Stomach (tissue), 9 donors: ENCODE data around the gene CCL17. TPM values are rescaled to one million over a fixed set of nuclear protein-coding genes. Genes with fewer than 3 reads are reported as not detected.

Experiments used
- DNase-seq, 2 donors: peaks; one replicate each; pipeline versions ENCODE4 v3.0.0 to v3.0.0-alpha.2; 2013 to 2019
- H3K27ac ChIP-seq, 5 donors: fragments of 200-600 bp in 4 of 5; sonication (generic) in 4 of 5; one replicate each; pipeline ENCODE4 v1.5.1; 2013 to 2019; ENCODE audit warnings: mild to moderate bottlenecking in 1 of 5, moderate library complexity in 1 of 5
- H3K27me3 ChIP-seq, 3 donors: fragments of 200-600 bp; sonication (generic); one replicate each; pipeline ENCODE4 v1.5.1; 2017 to 2019; ENCODE audit warnings: mixed run types in 1 of 3
- H3K36me3 ChIP-seq, 4 donors: fragments of 200-600 bp; sonication (generic); 1 replicate in 3 of 4; 2 replicates in 1 of 4; pipeline ENCODE4 v1.5.1; 2016 to 2019
- H3K4me1 ChIP-seq, 4 donors: fragments of 200-600 bp; sonication (generic); one replicate each; pipeline ENCODE4 v1.5.1; 2016 to 2019
- H3K4me3 ChIP-seq, 4 donors: fragments of 200-600 bp; sonication (generic) in 3 of 4; one replicate each; pipeline ENCODE4 v1.5.1; 2016 to 2019; ENCODE audit warnings: mild to moderate bottlenecking in 1 of 4
- H3K9me3 ChIP-seq, 4 donors: fragments of 200-600 bp; sonication (generic); one replicate each; pipeline ENCODE4 v1.5.1; 2016 to 2019
- EP300 ChIP-seq: sonication (generic); formaldehyde crosslinking; IDR thresholded peaks from one replicate; pipeline ENCODE4 v1.6.1; 2017; ENCODE audit warnings: antibody characterized with exemption
- POLR2A ChIP-seq, 4 donors: fragments of 450-650 bp; IDR thresholded peaks; one replicate each; pipeline ENCODE4 v1.6.1; 2016; ENCODE audit warnings: antibody characterized with exemption in 4 of 4, control low read depth in 2 of 4, mild to moderate bottlenecking in 1 of 4, moderate library complexity in 1 of 4
- POLR2AphosphoS5 ChIP-seq, 3 donors: sonication (generic); formaldehyde crosslinking; IDR thresholded peaks; one replicate each; pipeline ENCODE4 v1.6.1; 2016; ENCODE audit warnings: antibody characterized with exemption in 3 of 3
- WGBS, 5 donors: extraction: QIAGEN DNeasy Blood & Tissue Kit in 3 of 5; methylation state at CpG; one replicate each; pipeline versions ENCODE4 v1.1.5 to v1.1.7; 2013 to 2018; 5-methylcytosine and 5-hydroxymethylcytosine counted together
- intact Hi-C: fragments of 100-400 bp; cut with DNase I; formaldehyde crosslinking; loops from one replicate; pipeline ENCODE4 v1.15.1; 2023; ENCODE audit warnings: low total_unique reads
- polyA plus RNA-seq, 3 donors: library from polyadenylated mRNA; stranded (reverse); fragments of 200-250 nt; gene quantifications; one replicate each; pipeline ENCODE4 v1.2.3, GENCODE V29; 2013
- total RNA-seq, 5 donors: library from RNA; depleted of rRNA; stranded (reverse); fragments of >200 nt; gene quantifications; one replicate each; pipeline versions ENCODE4 v1.1.0 to v1.2.3, GENCODE V29; 2014 to 2016
- TF ChIP-seq, protein P1 (sequence below), 7 experiments: fragments of 450-650 bp in 4 of 7; fragments of 200-600 bp in 3 of 7; sonication (generic) in 3 of 7; IDR thresholded peaks; one replicate each; pipeline ENCODE4 v1.5.1; 2016 to 2019; ENCODE audit warnings: antibody characterized with exemption in 7 of 7, control low read depth in 2 of 7, mild to moderate bottlenecking in 1 of 7
- donor health status: healthy with polysubstance abuse.
- donor health status: Bipolar disorder and iron deficiency.
- donor health status: healthy.

The CCL17 gene
- total and polyA plus RNA-seq, 8 donors: 3.9 TPM; not detected in 7

DNA sequence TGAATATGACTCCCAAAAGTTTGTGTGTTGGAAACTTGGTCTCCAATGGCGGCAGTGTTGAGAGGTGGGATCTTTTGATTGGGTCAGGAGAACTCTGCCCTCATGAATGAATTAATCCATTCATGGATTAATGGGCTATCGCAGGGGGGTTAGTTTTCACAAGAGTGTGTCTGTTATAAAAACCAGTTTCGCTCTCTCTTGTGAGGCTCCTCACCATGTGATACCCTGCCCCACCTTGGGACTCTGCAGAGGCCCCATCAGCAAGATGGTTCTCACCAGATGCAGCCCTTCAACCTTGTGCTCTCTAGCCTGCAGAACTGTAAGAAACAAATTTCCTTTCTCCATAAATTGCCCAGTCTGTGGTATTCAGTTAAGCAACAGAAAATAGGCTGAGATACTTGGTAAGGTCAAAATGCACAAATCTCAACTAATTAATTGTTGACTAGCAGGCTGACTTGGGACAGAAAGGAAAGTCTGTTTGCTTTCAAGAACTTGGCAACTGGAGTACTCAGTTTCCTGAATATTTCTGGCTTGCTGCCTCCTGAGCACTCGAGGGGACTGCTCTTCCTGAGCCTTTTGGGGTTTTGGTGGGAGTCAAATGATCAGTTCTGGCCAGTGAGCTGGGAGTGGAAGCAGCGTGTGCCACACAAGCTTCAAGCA lies 13.8 kb upstream of the CCL17 start:
- Histone ChIP-seq H3K27me3 (no peaks in the 10 kb centered on the region), H3K36me3 (no peaks in the 10 kb centered on the region), H3K4me1 (peaks cover 5 to 36% (median 16%) of the 10 kb centered on the region in 4 donors), H3K27ac (no peak overlapping the region), H3K4me3 (no peak overlapping the region), H3K9me3 (no peaks in the 10 kb centered on the region)
- TF ChIP-seq EP300 (no peak), POLR2A (IDR thresholded peaks at IDR 0.05) (no peak), POLR2AphosphoS5 (IDR thresholded peaks at IDR 0.05) (no peak)
- TF ChIP-seq, protein P1, sequence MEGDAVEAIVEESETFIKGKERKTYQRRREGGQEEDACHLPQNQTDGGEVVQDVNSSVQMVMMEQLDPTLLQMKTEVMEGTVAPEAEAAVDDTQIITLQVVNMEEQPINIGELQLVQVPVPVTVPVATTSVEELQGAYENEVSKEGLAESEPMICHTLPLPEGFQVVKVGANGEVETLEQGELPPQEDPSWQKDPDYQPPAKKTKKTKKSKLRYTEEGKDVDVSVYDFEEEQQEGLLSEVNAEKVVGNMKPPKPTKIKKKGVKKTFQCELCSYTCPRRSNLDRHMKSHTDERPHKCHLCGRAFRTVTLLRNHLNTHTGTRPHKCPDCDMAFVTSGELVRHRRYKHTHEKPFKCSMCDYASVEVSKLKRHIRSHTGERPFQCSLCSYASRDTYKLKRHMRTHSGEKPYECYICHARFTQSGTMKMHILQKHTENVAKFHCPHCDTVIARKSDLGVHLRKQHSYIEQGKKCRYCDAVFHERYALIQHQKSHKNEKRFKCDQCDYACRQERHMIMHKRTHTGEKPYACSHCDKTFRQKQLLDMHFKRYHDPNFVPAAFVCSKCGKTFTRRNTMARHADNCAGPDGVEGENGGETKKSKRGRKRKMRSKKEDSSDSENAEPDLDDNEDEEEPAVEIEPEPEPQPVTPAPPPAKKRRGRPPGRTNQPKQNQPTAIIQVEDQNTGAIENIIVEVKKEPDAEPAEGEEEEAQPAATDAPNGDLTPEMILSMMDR (IDR thresholded peaks at IDR 0.05): no peak
- no peak for DNase-seq
- intact Hi-C loops: no loop called here
- 59 to 71% (median 67%) methylated on average over 5 of the region's 5 CpGs for WGBS, 5 donors

DNA sequence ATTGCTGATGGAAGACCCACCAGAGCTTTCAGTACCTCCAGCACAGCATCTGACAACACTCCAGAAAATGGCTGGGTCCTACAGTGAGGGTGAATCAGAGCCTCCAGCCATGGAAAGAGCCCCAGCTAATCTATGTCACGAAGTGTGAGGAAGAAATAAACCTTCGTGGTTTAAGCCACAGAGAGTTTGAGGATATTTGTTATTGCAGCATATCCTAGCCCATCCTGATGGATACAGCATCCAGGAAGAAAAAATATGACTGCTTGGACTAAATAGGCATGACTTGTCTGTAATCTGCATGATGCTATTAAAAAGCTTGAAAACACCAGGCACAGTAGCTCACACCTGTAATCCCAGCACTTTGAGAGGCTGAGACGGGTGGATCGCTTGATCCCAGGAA lies 13.3 kb upstream of the CCL17 start:
- H3K27ac ChIP-seq: no peak overlapping the region

DNA sequence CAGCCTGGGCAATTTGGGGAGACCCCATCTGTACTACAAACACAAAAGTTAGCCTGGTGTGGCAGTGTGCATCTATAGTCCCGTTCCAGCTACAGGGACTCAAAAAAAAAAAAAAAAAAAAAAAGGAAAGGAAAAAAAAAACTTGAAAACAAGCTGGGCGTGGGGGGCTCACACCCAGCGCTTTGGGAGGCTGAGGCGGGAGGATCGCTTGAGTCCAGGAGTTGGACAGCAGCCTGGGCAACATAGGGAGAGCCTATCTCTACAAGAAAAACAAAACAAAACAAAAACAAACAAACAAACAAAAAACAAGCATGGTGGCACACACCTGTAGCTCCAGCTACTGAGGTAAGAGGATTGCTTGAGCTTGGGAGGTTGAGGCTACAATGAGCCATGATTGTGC lies 12.9 kb upstream of the CCL17 start:
- Histone ChIP-seq H3K4me1 (peaks cover 5 to 31% (median 13%) of the 10 kb centered on the region in 4 donors), H3K4me3 (no peak overlapping the region), H3K36me3 (no peaks in the 10 kb centered on the region), H3K9me3 (no peaks in the 10 kb centered on the region), H3K27ac (peak overlapping the region in 1 of 5 donors; percentile 69), H3K27me3 (no peaks in the 10 kb centered on the region)
- DNase-seq: no peak
- WGBS, 5 donors: 85 to 98% (median 89%) methylated on average over 5 of the region's 5 CpGs
- intact Hi-C loops: no loop called here
- TF ChIP-seq EP300 (no peak), POLR2A (IDR thresholded peaks at IDR 0.05) (no peak), POLR2AphosphoS5 (IDR thresholded peaks at IDR 0.05) (no peak)
- TF ChIP-seq, protein P1 (IDR thresholded peaks at IDR 0.05): no peak

More for the DNA sequence above, 13.3 kb upstream of the CCL17 start:
- intact Hi-C loops: no loop called here
- no peak for TF ChIP-seq POLR2A (IDR thresholded peaks at IDR 0.05)
- TF ChIP-seq, protein P1 (IDR thresholded peaks at IDR 0.05): no peak
- TF ChIP-seq EP300: no peak
- TF ChIP-seq POLR2AphosphoS5 (IDR thresholded peaks at IDR 0.05): no peak
- WGBS, 5 donors: 77 to 88% (median 81%) methylated on average over 4 of the region's 4 CpGs
- no peaks in the 10 kb centered on the region for H3K36me3 ChIP-seq
- peaks cover 5 to 35% (median 15%) of the 10 kb centered on the region in 4 donors for H3K4me1 ChIP-seq
- H3K4me3 ChIP-seq: no peak overlapping the region
- no peaks in the 10 kb centered on the region for H3K9me3 ChIP-seq
- H3K27me3 ChIP-seq: no peaks in the 10 kb centered on the region
- DNase-seq: no peak

DNA sequence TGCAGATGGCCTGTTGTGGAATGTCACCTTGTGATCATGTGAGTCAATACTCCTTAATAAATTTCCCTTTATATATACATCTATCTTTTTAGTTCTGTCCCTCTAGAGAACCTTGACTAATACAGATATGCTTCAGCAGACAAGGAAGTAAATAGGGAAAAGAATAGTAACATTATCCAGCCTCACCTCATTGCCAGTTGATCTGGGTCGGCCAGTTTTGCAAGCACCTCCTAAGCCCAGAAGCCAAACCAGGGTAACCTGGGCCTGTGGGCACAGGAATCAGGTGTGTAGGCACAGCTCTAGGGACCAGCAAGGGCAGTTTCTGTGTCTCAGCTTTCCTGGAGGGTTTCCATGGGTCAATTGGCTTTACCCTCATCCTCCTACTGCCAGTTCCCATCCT lies 11.9 kb upstream of the CCL17 start:
- Histone ChIP-seq H3K4me3 (no peak overlapping the region), H3K27me3 (no peaks in the 10 kb centered on the region), H3K27ac (peak overlapping the region in 4 of 5 donors; percentile 7 to 69 (median 54)), H3K4me1 (peaks cover 5 to 29% (median 8%) of the 10 kb centered on the region in 4 donors), H3K9me3 (no peaks in the 10 kb centered on the region), H3K36me3 (no peaks in the 10 kb centered on the region)
- 21 to 53% (median 50%) methylated on average over 1 of the region's 1 CpG for WGBS, 5 donors
- TF ChIP-seq EP300 (no peak), POLR2AphosphoS5 (IDR thresholded peaks at IDR 0.05) (peak in 1 of 3 donors; percentile 60)
- TF ChIP-seq, protein P1 (IDR thresholded peaks at IDR 0.05): no peak
- intact Hi-C loops: no loop called here
- DNase-seq: peak; percentile 63 to 74
